H9 (cell line): ENCODE measurements around the gene MYO1F. TPM values are rescaled to one million over a fixed set of nuclear protein-coding genes. Genes with fewer than 3 reads are reported as not detected.

ENCODE experiments used
- DNase-seq: peaks from one replicate; pipeline ENCODE4 v3.0.0-alpha.2; 2017
- H2AFZ ChIP-seq: one replicate; pipeline ENCODE4 v1.6.1; 2013; ENCODE audit warnings: mild to moderate bottlenecking, low read length, control low read depth, moderate library complexity
- H2AK5ac ChIP-seq: 2 replicates; pipeline ENCODE4 v1.6.1; 2013; ENCODE audit warnings: low read length, control low read depth, mixed read lengths; ENCODE audit not compliant: insufficient read length
- H2BK120ac ChIP-seq: one replicate; pipeline ENCODE4 v1.6.1; 2013; ENCODE audit warnings: low read depth, mild to moderate bottlenecking, low read length, control low read depth, inconsistent platforms; ENCODE audit not compliant: poor library complexity, severe bottlenecking
- H2BK12ac ChIP-seq: 2 replicates; pipeline ENCODE4 v1.6.1; 2013; ENCODE audit warnings: low read length, control low read depth, mixed read lengths, low read depth; ENCODE audit not compliant: insufficient read length
- H2BK15ac ChIP-seq: 2 replicates; pipeline ENCODE4 v1.6.1; 2013; ENCODE audit warnings: low read depth, low read length, control low read depth
- H2BK20ac ChIP-seq: one replicate; pipeline ENCODE4 v1.6.1; 2013; ENCODE audit warnings: low read depth, mild to moderate bottlenecking, low read length, control low read depth, inconsistent platforms; ENCODE audit not compliant: poor library complexity, severe bottlenecking
- H2BK5ac ChIP-seq: 2 replicates; pipeline ENCODE4 v1.6.1; 2013; ENCODE audit warnings: low read length, control low read depth, mixed read lengths; ENCODE audit not compliant: insufficient read length
- H3K14ac ChIP-seq: 2 replicates; pipeline ENCODE4 v1.6.1; 2013; ENCODE audit warnings: low read length, control low read depth; ENCODE audit not compliant: insufficient read depth
- H3K18ac ChIP-seq: 2 replicates; pipeline ENCODE4 v1.6.1; 2013; ENCODE audit warnings: low read depth, mild to moderate bottlenecking, mixed read lengths, low read length, control low read depth; ENCODE audit not compliant: insufficient read length
- H3K23ac ChIP-seq: 2 replicates; pipeline ENCODE4 v1.6.1; 2013; ENCODE audit warnings: low read length, control low read depth, mixed read lengths, low read depth; ENCODE audit not compliant: insufficient read length
- H3K23me2 ChIP-seq: 2 replicates; pipeline ENCODE4 v1.6.1; 2013; ENCODE audit warnings: low read depth, mild to moderate bottlenecking, mixed read lengths, low read length, control low read depth; ENCODE audit not compliant: insufficient read length, poor library complexity, severe bottlenecking
- H3K27ac ChIP-seq: 2 replicates; pipeline ENCODE4 v1.5.1; 2013; ENCODE audit warnings: low read length, control low read depth, mixed read lengths, low read depth; ENCODE audit not compliant: insufficient read length
- H3K27me3 ChIP-seq: 2 replicates; pipeline ENCODE4 v1.6.1; 2013; ENCODE audit warnings: low read length, control low read depth, inconsistent platforms; ENCODE audit not compliant: insufficient read depth
- H3K4ac ChIP-seq: 2 replicates; pipeline ENCODE4 v1.6.1; 2013; ENCODE audit warnings: low read depth, mild to moderate bottlenecking, control low read depth, inconsistent platforms, low read length, moderate library complexity
- H3K4me1 ChIP-seq: 2 replicates; pipeline ENCODE4 v1.6.1; 2013; ENCODE audit warnings: low read length, control low read depth, inconsistent platforms; ENCODE audit not compliant: insufficient read depth
- H3K4me2 ChIP-seq: 2 replicates; pipeline ENCODE4 v1.6.1; 2013; ENCODE audit warnings: low read length, control low read depth, mixed read lengths; ENCODE audit not compliant: insufficient read length, insufficient read depth
- H3K56ac ChIP-seq: 2 replicates; pipeline ENCODE4 v1.6.1; 2013; ENCODE audit warnings: low read depth, mild to moderate bottlenecking, mixed read lengths, low read length, control low read depth; ENCODE audit not compliant: insufficient read length
- H3K79me1 ChIP-seq: 2 replicates; pipeline ENCODE4 v1.6.1; 2013; ENCODE audit warnings: low read depth, mild to moderate bottlenecking, moderate library complexity, low read length, control low read depth, inconsistent platforms; ENCODE audit not compliant: insufficient read depth, poor library complexity, severe bottlenecking
- H3K79me2 ChIP-seq: 2 replicates; pipeline ENCODE4 v1.6.1; 2013; ENCODE audit warnings: low read length, control low read depth, inconsistent platforms; ENCODE audit not compliant: insufficient read depth
- H3K9ac ChIP-seq: 2 replicates; pipeline ENCODE4 v1.6.1; 2013; ENCODE audit warnings: low read length, control low read depth, mixed read lengths; ENCODE audit not compliant: insufficient read length; ENCODE audit errors: extremely low read depth
- H3K9me3 ChIP-seq: one replicate; pipeline ENCODE4 v1.6.1; 2013; ENCODE audit warnings: low read depth, low read length, inconsistent platforms; ENCODE audit not compliant: control insufficient read depth
- H3T11ph ChIP-seq: one replicate; pipeline ENCODE4 v1.6.1; 2013; ENCODE audit warnings: mild to moderate bottlenecking, low read length, control low read depth, inconsistent platforms
- H4K20me1 ChIP-seq: one replicate; pipeline ENCODE4 v1.6.1; 2013; ENCODE audit not compliant: control insufficient read depth, insufficient read length, insufficient read depth
- H4K5ac ChIP-seq: 2 replicates; pipeline ENCODE4 v1.6.1; 2013; ENCODE audit warnings: low read depth, mild to moderate bottlenecking, mixed read lengths, low read length, control low read depth; ENCODE audit not compliant: insufficient read length
- H4K8ac ChIP-seq: replicated peaks from 2 replicates; pipeline ENCODE4 v1.6.1; 2013; ENCODE audit warnings: low read length, control low read depth, mixed read lengths, low read depth; ENCODE audit not compliant: insufficient read length
- H4K91ac ChIP-seq: 2 replicates; pipeline ENCODE4 v1.6.1; 2013; ENCODE audit warnings: low read depth, mild to moderate bottlenecking, moderate library complexity, mixed read lengths, low read length, control low read depth; ENCODE audit not compliant: insufficient read length
- H3K27ac Mint-ChIP-seq, 3 experiments: 2 replicates in 2 of 3; 3 replicates in 1 of 3; pipeline ENCODE4 v1.8.0; 2020 to 2021; ENCODE audit warnings: mixed read lengths in 3 of 3, mild to moderate bottlenecking in 1 of 3, moderate library complexity in 1 of 3
- H3K27me3 Mint-ChIP-seq: 2 replicates; pipeline ENCODE4 v1.8.0; 2021; ENCODE audit warnings: low read depth, mild to moderate bottlenecking, moderate library complexity, mixed read lengths
- H3K36me3 Mint-ChIP-seq, 3 experiments: 2 replicates in 2 of 3; 3 replicates in 1 of 3; pipeline ENCODE4 v1.8.0; 2020 to 2021; ENCODE audit warnings: low read depth in 3 of 3, mixed read lengths in 3 of 3; ENCODE audit not compliant: insufficient read depth in 1 of 3
- H3K4me1 Mint-ChIP-seq, 2 experiments: 2 replicates each; pipeline ENCODE4 v1.8.0; 2020; ENCODE audit warnings: mixed read lengths in 2 of 2
- H3K4me3 Mint-ChIP-seq, 2 experiments: 2 replicates in 1 of 2; 3 replicates in 1 of 2; pipeline ENCODE4 v1.8.0; 2020 to 2021; ENCODE audit warnings: mild to moderate bottlenecking in 2 of 2, mixed read lengths in 2 of 2, moderate library complexity in 1 of 2
- H3K9me3 Mint-ChIP-seq, 2 experiments: 2 replicates in 1 of 2; 3 replicates in 1 of 2; pipeline ENCODE4 v1.8.0; 2020; ENCODE audit warnings: mild to moderate bottlenecking in 2 of 2, mixed read lengths in 2 of 2, moderate library complexity in 1 of 2
- WGBS: extraction: QIAGEN DNeasy Blood & Tissue Kit; methylation state at CpG from one replicate; pipeline ENCODE4 v1.1.7; 2013; ENCODE audit warnings: missing lambda C conversion rate, low lambda C conversion rate, mixed read lengths; ENCODE audit not compliant: insufficient read length; ENCODE audit errors: extremely low coverage; 5-methylcytosine and 5-hydroxymethylcytosine counted together
- total RNA-seq: library from RNA; stranded (reverse); gene quantifications from 2 replicates; pipeline ENCODE4 v1.2.1, GENCODE V29; 2021
- TF ChIP-seq, protein P1 (sequence below): fragments of 200-600 bp; sonication (generic); conservative IDR thresholded peaks from 3 replicates; pipeline ENCODE4 v1.8.0; 2021; ENCODE audit warnings: antibody characterized with exemption, mild to moderate bottlenecking

The MYO1F gene
- total RNA-seq, 1 experiment from 2014 or later, result 1.0 TPM

- H3K79me1 ChIP-seq, result no peaks in the 10 kb centered on the region
- WGBS, result no CpG with 5 or more reads among the region's 74 CpGs
- Mint-ChIP-seq H3K27me3 (no peaks in the 10 kb centered on the region), H3K36me3 (peaks cover 3 to 16% (median 10%) of the 10 kb centered on the region in 3 experiments; a peak in 6 of 7 replicates), H3K4me3 (peak within 1 kb of the TSS; percentile 88 to 93), H3K4me1 (peaks cover 33 to 47% of the 10 kb centered on the region in 2 experiments), H3K27ac (peak within 1 kb of the TSS; percentile 89 to 97 (median 92)), H3K9me3 (no peaks in the 10 kb centered on the region; a peak in 2 of 5 replicates)
- peak within 1 kb of the TSS; percentile 2 for H3K27ac ChIP-seq
- no peak within 1 kb of the TSS for H2BK5ac ChIP-seq
- peak within 1 kb of the TSS; percentile 40 for H3K9ac ChIP-seq
- TF ChIP-seq, protein P1, sequence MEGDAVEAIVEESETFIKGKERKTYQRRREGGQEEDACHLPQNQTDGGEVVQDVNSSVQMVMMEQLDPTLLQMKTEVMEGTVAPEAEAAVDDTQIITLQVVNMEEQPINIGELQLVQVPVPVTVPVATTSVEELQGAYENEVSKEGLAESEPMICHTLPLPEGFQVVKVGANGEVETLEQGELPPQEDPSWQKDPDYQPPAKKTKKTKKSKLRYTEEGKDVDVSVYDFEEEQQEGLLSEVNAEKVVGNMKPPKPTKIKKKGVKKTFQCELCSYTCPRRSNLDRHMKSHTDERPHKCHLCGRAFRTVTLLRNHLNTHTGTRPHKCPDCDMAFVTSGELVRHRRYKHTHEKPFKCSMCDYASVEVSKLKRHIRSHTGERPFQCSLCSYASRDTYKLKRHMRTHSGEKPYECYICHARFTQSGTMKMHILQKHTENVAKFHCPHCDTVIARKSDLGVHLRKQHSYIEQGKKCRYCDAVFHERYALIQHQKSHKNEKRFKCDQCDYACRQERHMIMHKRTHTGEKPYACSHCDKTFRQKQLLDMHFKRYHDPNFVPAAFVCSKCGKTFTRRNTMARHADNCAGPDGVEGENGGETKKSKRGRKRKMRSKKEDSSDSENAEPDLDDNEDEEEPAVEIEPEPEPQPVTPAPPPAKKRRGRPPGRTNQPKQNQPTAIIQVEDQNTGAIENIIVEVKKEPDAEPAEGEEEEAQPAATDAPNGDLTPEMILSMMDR, result no peak
- H3K14ac ChIP-seq, result peak within 1 kb of the TSS; percentile 51; the same call in 1 of the 2 replicates
- H3K23me2 ChIP-seq, result peaks cover 8% of the 10 kb centered on the region
- H3K56ac ChIP-seq, result peak within 1 kb of the TSS; percentile 5
- DNase-seq, result peak; percentile 48
- H3K4me2 ChIP-seq, result peak within 1 kb of the TSS; percentile 90
- H2BK20ac ChIP-seq, result no peak within 1 kb of the TSS
- H3K79me2 ChIP-seq, result no peaks in the 10 kb centered on the region
- peaks cover 6% of the 10 kb centered on the region for H3K4me1 ChIP-seq
- no peak within 1 kb of the TSS for H2AFZ ChIP-seq
- H2BK15ac ChIP-seq, result no peak within 1 kb of the TSS
- H3T11ph ChIP-seq, result no peak within 1 kb of the TSS
- H2BK12ac ChIP-seq, result no peak within 1 kb of the TSS
- no peak within 1 kb of the TSS for H3K23ac ChIP-seq
- H3K27me3 ChIP-seq, result no peaks in the 10 kb centered on the region
- no peak within 1 kb of the TSS for H4K8ac ChIP-seq
- no peak within 1 kb of the TSS for H2BK120ac ChIP-seq
- no peaks in the 10 kb centered on the region for H3K9me3 ChIP-seq
- H3K4ac ChIP-seq, result no peak within 1 kb of the TSS
- peak within 1 kb of the TSS; percentile 41 for H3K18ac ChIP-seq
- H2AK5ac ChIP-seq, result no peak within 1 kb of the TSS
- no peak within 1 kb of the TSS for H4K91ac ChIP-seq
- no peaks in the 10 kb centered on the region for H4K20me1 ChIP-seq
- H4K5ac ChIP-seq, result no peak within 1 kb of the TSS
Observed at GRCh38 chr19:8610041-8610935, 33.0 kb upstream of the MYO1F start, which contains the start of gene ADAMTS10. ADAMTS10 (minus strand) TSS chr19:8610715; CDS start chr19:8605710, 5,005 bp downstream.
